Stimulated activated CD4-positive, alpha-beta T cell treated with anti-CD3 and anti-CD28 coated beads, Interleukin-4, amount 100 ng/mL, for 4 hours (primary cell): ENCODE results near the gene DECR2.
"Not testable (repeated sequence)": the region's sequence is repeated elsewhere in the genome, so short reads cannot be mapped to it uniquely, and the experiment has no call there.

ENCODE experiments used
- DNase-seq, 2 experiments: peaks; one replicate each; pipeline ENCODE4 v3.0.0-alpha.2; 2020

Gene DECR2

GRCh38 chr16:379961-380761 lies 21.5 kb upstream of the DECR2 start:
- DNase-seq = no peak

- DNase-seq = no peak
Measured at GRCh38 chr16:380762-381011, 21.0 kb upstream of the DECR2 start.

GRCh38 chr16:381012-381788 lies 20.5 kb upstream of the DECR2 start:
- no peak for DNase-seq

- DNase-seq = peak; percentile 53 to 75
Measured at GRCh38 chr16:381789-382717, 19.6 kb upstream of the DECR2 start, which contains the start of gene PGAP6. TSS of gene PGAP6 (minus strand) at chr16:381978. CDS start at chr16:381821, 157 bp downstream.

GRCh38 chr16:383326-384051 lies 18.2 kb upstream of the DECR2 start:
- peak in 1 of 2 experiments; percentile 42 for DNase-seq

- no peak for DNase-seq
Measured at GRCh38 chr16:386641-387156, 15.0 kb upstream of the DECR2 start.

GRCh38 chr16:387761-388666 lies 13.7 kb upstream of the DECR2 start:
- DNase-seq = not testable (repeated sequence)

- no peak for DNase-seq
Measured at GRCh38 chr16:389352-389751, 12.3 kb upstream of the DECR2 start.

- DNase-seq = peak; percentile 63 to 72
Measured at GRCh38 chr16:391885-392335, 9.8 kb upstream of the DECR2 start.

GRCh38 chr16:392450-393030 lies 9.1 kb upstream of the DECR2 start:
- no peak for DNase-seq

- DNase-seq = no peak
Measured at GRCh38 chr16:396199-396598, 5.5 kb upstream of the DECR2 start.

GRCh38 chr16:396605-397004 lies 5.1 kb upstream of the DECR2 start:
- DNase-seq = no peak

- no peak for DNase-seq
Measured at GRCh38 chr16:397135-397661, 4.5 kb upstream of the DECR2 start, which contains the start of gene NME4. TSS of gene NME4 (plus strand) at chr16:397199. CDS start at chr16:397223, 24 bp downstream.

GRCh38 chr16:397736-398332 lies 3.9 kb upstream of the DECR2 start:
- DNase-seq = no peak

- no peak for DNase-seq
Measured at GRCh38 chr16:398561-399339, 2.9 kb upstream of the DECR2 start.

GRCh38 chr16:399340-400019 lies 2.2 kb upstream of the DECR2 start:
- no peak for DNase-seq

GRCh38 chr16:400061-400591 lies 1.6 kb upstream of the DECR2 start:
- DNase-seq = no peak

- DNase-seq = no peak
Measured at GRCh38 chr16:404971-405486, 3.3 kb downstream of the DECR2 start.
